IPS-NIHi7 (cell line): ENCODE data around the gene GNG8.
A peak's percentile ranks its signal among the peaks of the same experiment; 100 is the strongest.
"Not testable (repeated sequence)": the region's sequence is repeated elsewhere in the genome, so short reads cannot be mapped to it uniquely, and the experiment has no call there.

ENCODE experiments used
- DNase-seq: peaks from one replicate; pipeline ENCODE4 v3.0.0; 2012; ENCODE audit warnings: mixed read lengths; ENCODE audit errors: extremely low spot score

Gene GNG8

DNA sequence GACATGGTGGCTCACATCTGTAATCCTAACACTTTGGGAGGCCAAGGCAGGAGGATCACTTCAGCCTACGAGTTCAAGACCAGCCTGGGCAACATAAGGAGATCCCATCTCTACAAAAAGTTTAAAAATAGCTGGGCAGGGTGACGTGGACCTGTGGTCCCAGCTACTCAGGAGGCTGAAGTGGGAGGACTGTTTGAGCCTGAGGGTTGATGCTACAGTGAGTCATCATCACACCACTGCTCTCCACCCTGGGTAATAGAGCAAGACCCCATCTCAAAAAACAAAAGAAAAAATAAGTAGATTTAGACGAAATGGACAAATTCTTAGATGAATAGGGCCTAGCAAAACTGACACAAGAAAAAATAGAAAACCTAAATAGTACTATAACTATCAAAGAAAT, 10.4 kb upstream of the GNG8 start:
- DNase-seq: no peak

DNA sequence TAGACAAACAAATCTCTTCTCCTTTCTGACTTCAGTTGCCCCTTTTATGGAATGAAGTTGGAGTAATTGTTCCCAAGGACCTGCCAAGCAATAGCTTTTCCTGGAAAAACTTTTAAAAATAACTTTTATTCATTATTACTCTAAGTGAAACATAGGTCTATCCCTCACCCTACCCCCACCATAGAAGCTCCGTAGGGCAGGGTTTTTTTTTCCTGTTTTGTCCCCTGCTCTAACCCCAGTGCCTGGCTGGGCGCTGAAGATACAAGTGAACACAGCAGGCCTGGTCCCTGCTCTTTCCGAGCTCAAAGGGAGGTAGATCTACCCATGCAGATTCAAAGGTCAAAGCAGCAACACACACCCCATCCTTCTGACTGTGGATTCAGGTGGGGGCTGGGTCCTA, 8.7 kb upstream of the GNG8 start:
- DNase-seq: no peak

DNA sequence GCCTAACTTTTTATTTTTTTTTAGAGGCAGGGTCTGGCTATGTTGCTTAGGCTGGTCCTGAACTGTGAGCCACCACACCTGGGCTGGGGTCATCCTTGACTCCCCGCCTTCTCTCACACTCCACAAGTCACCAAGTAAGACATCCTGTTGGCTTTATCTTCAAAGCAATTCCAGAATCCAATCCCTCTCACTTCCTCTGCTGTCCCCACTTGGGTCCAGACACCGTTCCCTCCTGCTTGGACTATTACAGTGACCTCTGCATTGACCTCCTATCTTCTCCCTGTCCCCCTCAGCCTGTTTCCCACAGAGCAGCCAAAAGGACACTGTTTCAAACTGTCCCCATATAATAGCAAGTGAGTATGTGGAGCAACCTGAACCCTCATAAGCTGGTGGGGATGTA, 4.7 kb upstream of the GNG8 start:
- DNase-seq: no peak

DNA sequence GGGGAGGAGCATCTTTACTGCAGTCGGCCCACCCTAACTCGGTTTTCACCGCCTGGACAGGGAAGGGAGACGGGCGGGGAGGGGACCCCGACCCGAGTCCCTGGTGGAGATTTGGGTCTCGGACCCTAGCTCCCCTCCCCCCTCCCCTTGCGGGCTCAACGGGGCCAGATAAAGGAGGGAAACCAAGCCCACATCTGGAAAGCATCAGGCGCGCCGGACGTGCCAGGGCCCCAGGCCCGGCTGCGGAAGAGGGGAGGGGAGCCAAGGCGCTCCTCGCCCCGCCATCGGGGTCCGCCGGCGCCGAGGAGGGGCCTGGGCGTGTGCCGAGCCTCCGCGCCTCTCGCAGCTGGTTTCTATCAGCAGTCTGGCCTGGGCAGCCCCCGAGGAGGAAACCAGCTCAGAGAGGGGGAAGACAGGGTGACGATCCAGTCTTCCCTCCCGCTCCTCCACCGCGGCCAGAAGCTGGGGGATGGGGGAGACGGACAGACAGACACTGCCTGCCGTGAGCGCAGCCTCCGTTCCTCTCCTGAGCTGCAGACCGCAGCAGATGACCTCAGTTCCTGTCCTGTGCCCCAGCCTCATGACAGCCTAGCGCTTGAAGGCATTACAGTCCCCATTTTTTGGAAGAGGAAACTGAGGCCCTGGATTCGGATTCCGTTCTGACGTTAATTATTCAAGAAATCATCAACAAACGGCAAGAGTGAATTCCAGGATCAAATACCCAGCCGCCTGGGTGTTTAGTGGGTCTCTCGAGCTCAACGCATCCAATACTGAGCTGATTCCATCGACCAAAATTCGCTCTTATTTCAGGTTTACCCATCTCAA, 3.6 kb upstream of the GNG8 start:
- peak; percentile 58 for DNase-seq

DNA sequence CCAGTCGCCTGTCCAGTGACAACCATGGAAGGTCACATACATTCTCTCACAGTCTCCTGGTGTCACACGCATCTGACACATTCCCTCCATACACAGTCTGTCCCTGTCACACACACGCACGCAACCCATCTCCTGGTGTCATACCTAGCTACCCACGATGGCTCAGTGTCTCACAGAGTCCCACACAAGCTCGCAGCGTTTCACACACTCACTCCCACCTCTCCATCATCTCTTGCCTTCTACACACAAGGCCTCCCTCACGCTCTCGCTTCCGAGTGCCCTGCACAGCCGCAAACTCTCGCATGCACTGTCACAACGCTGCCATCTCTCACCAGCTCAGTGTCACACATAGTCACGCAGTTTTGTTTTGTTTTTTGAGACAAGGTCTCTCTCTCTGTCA, 1.2 kb upstream of the GNG8 start:
- no peak for DNase-seq

DNA sequence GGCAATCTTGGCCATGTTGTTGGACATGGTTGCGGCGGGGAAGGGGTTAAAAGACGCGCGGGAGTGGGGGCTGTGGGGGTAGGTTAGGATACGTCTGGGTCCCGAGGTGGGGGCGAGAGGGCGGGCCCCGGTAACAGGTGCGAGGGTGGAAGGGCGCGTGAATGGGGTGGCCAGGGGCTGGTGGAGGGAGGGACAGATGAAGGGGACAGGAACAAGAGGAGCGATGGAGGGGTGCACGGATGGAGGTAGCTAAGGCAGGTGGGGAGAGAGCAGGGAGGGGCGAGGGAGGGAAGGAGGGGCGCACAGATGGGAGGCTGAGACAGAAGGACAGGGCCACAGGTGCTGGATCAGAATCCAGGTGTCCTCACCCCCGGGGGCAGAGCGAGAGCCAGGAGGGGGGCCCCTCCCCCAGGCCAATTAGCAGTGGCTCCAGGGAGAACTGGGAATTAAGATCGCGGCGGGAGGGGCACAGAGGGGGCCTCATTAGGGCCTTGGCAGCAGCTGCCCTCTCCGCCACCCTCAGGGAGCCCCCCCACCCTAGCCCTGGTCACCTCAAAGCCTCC, 1.3 kb downstream of the GNG8 start:
- no peak for DNase-seq

DNA sequence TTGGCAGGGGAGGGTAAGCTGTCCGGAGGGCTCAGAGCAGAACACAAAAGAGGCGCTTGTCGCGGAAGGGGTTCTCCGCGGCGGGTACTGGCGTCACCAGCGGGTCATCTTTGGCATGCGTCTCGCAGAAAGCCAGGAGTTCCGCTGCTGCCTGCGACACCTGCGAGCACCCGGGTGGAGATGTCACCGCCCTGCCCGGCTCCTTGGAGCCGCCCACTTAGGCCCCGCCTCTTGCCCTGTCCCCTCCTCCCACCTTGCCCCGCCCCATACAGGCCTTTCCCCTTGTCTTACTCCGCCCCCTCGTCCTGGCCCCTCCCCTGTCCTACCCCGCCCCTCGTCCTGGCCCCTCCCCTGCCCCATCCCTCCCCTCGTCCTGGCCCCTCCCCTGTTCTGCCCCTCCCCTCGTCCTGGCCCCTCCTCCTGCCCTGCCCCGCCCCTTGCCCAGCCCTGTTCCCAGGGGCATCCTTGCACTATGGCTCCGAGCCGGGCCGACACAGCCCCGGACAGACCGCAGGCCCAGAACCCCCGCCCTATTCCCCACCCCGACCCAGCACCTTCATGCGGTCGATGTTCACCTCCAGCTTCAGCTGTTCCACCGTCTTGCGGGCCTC, 1.9 kb downstream of the GNG8 start:
- peak; percentile 98 for DNase-seq

DNA sequence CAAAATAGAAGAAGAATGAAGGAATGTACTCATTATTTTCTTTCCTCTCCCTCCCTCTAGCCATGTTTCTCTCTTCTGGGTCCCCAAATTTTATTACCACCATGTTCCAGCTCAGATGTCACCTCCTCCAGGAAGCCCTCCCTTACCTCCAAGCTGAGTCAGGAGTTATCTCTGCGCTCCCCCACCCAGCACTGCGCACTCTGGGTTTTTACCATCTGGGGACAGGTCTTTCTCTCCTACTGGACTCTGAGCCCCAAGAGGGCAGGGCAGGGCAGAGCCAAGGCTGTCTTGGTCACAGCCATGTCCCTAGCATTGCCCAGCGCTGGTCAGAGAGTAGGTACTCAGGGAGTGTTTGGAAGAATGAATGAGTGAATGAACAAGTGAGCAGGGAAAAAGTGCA, 2.9 kb downstream of the GNG8 start:
- no peak for DNase-seq

DNA sequence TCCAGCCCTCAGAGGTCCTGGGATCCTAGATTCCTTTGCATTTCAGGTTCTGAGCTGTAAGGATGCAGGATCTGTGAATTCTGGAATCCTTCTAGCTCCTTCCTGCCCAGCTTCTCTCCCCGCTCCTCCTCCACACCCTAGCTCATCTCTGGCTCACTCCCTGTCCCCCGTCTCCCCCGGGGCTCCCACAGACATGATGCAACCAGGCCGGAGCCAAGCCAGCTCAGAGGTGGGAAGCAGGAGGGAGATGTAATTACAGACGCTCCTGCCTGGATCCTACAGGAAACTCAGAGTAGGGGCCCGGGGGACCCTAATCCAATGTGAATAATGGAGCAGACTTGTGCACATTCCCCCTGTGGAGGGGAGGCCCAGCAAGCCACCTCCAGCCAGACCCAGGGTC, 4.5 kb downstream of the GNG8 start:
- DNase-seq: no peak

DNA sequence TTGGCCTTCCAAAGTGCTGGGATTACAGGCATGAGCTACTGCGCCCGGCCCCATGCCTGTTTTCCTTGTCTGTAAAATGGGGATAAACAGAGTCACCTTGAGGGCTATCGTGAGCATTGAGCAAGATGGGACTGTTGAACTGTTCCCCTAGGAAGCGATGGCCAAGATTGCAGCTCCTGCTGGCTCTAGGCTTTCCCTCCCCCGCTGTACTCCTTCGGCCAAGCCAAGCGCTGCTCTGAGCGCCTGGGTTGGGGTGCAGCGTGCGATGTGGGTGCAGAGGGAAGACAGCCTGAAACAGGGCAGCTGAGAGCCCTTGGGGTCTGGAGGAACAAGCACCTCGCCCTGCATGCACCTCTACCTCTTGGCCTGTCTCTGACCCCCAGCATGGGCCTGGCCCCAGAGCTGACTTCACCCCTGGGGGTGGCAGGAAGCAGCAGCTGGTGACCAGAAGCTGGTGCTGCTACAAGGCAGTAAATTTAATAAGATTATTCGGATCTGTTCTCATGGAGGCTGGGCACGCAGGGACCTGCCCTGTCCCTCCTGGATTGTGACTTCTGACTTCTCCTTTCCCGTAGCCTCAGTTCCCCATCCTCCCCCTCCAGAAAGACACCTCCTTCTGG, 5.3 kb downstream of the GNG8 start:
- no peak for DNase-seq

DNA sequence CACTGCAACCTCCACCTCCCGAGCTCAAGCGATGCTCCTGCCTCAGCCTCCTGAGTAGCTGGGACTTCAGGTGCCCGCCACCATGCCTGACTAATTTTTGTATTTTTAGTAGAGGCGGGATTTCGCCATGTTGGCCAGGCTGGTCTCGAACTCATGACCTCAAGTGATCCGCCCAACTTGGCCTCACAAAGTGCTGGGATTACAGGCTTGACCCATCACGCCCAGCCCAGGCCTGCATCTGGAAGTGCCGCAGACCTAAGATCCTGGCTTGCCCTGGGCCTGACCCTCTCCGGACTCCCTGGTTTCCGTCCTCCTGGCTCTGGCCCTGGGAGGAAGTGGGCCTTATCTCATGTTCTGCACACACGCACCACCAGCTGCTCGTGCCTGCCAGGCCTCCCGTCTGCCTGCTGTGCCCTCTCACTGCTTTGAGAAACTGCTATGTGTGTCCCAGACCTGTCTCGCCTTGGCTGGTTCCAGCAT, 6.4 kb downstream of the GNG8 start:
- no peak for DNase-seq

DNA sequence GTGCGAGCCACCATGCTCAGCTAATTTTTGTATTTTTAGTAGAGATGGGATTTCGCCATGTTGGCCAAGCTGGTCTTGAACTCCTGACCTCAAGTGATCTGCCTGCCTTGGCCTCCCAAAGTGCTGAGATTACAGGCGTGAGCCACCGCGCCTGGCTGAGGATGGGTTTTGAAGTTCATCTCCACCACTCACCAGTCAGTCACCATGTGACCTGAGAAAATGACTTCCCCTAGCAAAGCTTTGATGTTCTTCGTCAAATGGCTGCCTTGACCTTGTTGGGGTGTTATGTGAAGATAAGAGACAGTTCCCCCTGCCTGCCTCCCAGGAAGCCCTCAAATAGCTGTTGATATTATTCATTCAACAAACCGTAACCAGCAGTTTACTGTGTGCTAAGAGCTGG, 7.0 kb downstream of the GNG8 start:
- DNase-seq: not testable (repeated sequence)

DNA sequence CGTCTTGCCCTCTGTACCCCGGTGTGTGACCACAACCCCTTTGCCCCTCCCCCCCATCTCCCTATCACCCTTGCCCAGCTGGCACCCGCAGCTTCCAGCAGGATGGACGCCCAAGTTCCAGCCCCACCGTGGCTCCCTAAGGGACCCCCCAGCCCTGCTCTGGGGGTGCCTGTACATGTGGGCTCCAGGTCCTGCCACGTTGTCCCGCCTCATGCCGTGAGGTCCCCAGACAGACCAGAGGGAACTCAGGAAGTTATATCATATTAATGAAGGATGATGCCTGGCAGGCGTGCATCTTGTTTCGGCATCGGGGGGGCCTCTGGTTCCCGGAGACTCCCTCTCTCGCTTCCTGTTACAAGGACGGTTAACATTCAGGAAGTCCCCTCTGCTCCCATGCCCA, 9.6 kb downstream of the GNG8 start:
- DNase-seq: no peak

DNA sequence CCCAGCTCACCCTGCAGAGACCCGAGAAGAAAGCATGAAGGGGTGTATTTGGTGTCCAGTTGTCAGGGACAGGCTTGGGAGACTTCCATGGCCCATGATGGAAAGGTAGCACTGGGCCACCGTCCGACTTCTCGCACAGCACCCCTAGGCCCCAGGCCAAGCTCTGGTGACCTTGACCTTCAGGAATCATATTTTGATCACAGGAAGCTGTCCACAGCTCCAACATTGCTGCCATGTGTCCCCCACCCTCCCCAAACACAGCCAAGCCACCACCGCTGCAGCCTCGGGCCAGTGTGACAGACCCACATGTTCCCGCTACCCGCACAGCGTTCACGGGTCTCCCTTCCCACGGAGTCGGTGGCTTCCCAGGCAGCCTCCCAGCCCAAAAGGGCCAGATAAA, 10.3 kb downstream of the GNG8 start:
- DNase-seq: no peak

DNA sequence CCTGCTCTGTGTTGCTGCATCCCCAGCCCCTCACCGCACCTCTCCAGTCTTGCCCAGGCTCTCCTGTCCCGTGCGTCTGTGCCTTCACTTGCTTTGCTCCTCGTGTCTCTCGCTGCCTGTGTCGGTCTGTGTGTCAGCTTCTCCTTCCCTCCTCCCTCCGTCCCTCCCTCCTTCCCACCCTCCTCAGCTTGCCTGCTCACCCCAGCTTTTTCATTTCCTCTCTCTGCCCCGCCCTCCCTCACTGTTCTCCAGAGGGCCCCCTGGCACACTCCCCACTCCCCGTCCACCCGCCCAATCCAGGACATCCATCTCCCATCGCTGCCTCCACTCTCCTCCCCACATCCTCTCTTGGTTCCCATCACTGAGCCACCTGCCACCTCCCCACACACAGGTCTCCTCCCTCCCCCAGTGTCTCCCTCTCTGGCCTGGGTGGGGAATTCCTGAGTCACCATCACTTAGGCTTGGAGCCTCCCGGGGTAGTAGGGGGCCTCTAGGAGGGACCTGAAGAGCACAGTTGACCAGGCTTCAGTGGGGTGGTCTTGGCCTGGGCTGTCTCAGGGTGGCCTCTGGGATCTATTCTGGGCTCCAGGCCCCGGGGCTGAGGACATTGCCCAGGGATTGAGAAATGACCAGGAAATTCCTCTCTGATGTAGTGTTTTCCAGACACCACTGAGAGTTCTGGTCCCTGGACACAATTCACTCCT, 10.9 kb downstream of the GNG8 start, which contains the start of gene PTGIR:
Gene PTGIR (minus strand): TSS at position 132 of the 704 bp plus-strand sequence. CDS start 864 bp downstream, outside the sequence.
- no peak for DNase-seq

DNA sequence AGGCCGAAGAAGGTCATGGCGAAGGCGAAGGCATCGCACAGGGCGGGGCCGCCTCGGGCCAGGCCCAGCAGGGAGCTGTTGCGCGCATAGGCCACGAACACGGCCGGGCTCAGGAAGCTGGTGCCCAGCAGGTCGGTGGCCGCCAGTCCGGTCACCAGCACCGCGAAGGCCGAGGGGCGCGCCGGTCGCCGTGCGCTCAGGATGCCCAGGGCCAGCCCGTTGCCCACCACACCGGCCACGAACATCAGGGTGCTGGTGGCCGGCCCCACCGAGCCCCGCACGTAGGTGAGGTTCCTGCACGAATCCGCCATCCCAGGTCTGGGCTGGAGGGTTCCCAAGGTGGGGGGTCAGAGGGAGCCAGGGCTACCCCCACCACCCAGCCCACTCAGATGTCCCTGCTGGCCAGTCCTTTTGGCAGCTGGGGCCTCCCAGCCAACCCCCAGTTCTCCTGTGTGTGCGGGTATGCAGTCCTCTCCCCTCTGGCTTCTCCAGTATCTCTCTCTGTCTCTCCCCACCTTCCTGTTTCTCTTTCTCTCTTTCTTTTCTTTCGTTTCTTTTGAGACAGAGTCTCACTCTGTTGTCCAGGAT, 12.0 kb downstream of the GNG8 start:
- DNase-seq: no peak

DNA sequence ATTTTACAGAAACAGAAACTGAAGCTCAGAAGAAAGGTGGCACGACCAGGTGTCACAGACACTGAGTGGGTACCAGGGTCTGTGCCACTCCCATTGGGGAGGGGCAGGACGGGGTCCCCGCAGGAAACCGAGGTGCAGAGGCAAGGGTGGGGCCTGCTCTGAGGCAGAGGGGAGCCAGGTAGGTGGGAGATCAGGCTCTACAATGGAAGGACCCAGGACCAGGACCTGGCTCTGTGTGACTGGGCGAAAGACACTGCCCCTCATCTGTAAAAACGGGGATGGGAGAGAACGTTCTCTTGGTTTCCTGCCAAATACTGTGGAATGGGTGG, 13.9 kb downstream of the GNG8 start:
- no peak for DNase-seq

DNA sequence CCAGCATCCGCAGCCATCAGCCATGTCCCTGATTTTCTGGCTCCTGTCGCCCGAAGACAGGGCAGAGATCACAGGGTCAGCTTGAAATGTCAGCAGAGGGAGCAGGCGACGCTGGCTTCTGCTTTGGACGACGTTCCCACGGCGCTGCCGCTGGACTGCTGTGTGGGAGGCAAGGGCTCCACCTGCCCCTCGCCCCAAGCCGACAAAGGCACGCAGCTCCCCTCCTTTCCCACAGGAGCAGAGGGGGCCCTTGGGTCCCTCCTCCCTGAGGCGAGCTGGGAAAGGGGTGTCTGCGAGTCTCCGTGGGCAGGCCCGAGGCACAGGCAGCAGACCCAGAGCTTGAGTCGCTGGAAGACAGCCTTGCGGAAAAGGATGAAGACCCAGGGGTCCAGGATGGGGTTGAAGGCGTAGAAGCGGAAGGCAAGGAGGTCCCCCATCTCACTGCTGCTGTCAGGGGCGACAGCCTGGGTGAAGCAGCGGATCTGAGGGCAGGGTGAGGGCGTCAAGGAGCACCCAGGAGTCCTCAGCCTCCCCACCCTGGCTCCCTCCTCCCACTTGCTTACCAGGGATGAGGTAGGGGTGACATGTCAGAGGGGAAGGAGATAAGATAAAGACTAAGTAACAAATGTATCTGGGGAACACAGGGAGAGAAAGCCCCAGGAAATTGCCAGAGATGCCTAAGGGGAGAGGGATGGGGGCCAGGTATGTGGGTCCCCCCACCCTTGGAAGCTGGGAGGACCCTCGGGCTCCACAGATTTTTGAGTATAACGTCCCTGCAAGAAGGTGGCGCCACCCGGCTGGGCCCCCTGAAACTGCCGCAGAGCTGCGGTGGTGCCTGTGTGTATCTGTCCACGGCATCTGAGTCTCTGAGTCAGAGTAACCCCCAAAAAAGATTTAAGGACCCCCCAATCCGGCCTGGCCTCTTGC, 14.5 kb downstream of the GNG8 start:
- no peak for DNase-seq

DNA sequence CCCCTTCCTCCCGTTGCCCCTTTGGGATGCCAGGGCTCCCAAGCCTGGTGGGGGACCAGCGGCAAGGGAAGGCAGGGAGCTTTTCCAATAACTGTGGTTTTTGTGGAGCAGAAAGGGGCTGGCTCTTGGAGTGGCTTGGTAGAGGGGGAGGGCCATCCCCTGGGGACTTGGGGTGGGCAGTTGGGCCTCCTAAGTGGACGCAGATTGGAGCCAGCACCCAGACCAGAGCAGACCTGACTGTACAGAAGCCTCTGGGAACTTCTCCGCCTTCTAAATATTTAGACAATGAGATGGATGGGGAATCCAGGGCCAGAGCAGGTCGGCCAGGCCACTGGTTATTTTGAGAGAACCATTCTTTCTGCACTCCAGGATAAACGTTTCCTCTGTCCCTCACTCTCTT, 15.3 kb downstream of the GNG8 start:
- DNase-seq: no peak

DNA sequence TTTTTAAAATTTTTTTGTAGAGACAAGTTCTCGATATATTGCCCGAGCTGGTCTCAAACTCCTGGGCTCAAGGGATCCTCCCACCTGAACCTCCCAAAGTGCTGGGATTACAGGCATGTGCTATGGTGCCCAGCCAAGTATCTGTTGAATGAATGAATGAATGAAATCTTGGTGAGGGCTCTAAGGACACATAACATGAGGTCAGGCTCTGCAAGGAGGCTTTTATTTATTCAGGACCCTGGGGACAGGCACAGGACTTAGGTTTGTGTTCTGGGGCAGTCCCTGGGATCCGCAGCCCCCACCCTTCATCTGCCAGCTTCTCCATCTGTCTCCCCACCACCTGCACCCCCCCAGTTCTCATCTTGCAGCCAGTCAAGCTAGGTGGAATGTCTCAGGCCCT, 15.7 kb downstream of the GNG8 start:
- DNase-seq: no peak
